GM21447 (cell line): ENCODE results near the gene POU1F1.
"Not testable (repeated sequence)": the region's sequence is repeated elsewhere in the genome, so short reads cannot be mapped to it uniquely, and the experiment has no call there.

Source experiments
- ATAC-seq: cut with Tn5 transposase; IDR thresholded peaks from one replicate; pipeline ENCODE4 v1.9.1; 2021; ENCODE audit not compliant: unreplicated experiment

POU1F1 gene

DNA sequence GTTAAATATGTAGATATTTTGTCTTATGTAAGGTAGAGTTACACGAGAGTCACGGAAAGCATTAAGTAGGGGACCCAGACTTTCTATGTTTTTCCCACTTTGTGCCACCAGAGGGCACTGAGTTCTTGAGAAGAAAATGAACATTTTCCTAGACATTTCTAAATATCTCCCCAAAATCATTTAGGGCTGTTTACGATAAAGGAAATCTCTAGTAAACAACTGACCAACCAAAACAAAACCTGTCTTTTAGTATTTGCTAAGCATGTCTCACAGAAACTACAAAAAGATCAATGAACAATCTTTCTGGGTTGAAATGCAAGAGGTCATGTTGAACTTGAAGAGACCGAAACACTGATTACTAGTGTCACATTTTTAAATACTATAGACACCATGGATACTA lies 16.1 kb downstream of the POU1F1 start:
- ATAC-seq, result no peak

DNA sequence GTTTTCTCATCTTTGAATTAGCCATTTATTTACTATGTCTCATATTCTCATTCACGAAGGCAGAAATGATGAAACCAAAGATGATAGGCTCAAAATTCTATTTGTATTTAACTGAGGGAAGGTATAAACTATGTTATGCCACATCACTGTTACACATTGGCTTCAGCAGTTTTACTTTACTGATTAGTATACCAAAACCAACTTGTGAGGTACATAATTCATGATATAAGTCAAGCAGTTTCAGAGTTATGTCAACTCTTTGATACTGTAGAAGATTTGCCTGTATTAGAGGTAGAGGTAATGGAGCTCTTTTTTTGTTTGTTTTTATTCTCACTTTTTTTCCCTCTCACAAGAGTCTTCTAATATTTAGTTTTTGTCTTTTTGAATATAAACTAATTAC lies 26.4 kb downstream of the POU1F1 start:
- no peak for ATAC-seq

DNA sequence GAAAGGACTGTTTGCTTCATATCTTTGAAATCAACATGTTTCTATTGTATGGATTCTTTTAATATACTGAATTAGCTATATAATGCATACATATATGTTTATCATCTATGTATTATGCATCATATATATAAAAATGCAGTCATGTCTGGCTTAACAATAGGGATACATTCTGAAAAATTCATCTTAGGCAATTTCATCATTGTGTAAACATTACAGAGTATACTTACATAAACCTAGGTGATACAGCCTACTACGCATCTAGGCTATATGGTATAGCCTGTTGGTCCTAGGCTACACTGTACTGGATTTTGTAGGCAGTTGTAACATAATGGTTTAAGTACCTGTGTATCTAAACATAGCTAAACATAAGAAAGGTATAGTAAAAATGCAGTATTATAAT lies 27.6 kb downstream of the POU1F1 start:
- ATAC-seq, result no peak

GRCh38 chr3:87248231-87248630 lies 28.2 kb downstream of the POU1F1 start:
- ATAC-seq, result not testable (repeated sequence)

DNA sequence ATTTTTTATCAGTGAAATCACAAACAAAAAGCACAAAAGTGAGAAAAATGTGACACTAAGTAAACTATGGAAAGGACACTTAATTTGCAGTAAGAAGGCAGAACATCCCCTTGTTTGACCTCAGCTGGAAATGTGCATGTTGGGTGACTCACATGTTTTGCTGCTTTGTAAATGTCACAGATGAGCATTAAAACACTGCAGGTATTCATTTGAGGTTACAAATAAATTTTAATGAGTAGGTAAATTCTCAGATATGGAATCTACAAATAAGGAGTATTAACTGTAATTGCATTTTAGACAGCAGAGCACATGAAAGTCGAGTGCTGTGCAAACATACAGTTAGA lies 29.0 kb downstream of the POU1F1 start:
- no peak for ATAC-seq

- ATAC-seq, result no peak
Measured at GRCh38 chr3:87246662-87247429, 29.5 kb downstream of the POU1F1 start.

DNA sequence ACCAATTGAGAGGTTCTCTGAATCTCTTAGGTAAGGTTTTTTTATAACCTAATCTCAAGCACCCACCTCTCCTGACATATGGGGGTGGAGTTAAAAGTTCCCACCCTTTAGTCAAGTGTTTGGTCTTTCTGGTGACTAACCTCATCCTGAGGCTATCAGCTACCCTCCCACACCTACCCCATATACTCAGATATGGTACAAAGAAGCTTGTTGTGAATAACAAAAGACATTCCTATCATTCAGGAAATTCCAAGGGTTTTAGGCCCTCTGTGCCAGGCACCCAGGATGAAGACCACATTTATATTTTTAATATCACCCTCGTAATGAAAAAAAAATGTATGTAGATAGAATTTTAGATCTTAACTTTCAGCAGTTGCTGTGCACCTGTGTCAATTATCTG lies 40.3 kb downstream of the POU1F1 start:
- no peak for ATAC-seq

- no peak for ATAC-seq
Measured at GRCh38 chr3:87233805-87234204, 42.6 kb downstream of the POU1F1 start.

- ATAC-seq, result no peak
Measured at GRCh38 chr3:87229113-87229512, 47.3 kb downstream of the POU1F1 start.

- ATAC-seq, result no peak
Measured at GRCh38 chr3:87228316-87228715, 48.1 kb downstream of the POU1F1 start.

DNA sequence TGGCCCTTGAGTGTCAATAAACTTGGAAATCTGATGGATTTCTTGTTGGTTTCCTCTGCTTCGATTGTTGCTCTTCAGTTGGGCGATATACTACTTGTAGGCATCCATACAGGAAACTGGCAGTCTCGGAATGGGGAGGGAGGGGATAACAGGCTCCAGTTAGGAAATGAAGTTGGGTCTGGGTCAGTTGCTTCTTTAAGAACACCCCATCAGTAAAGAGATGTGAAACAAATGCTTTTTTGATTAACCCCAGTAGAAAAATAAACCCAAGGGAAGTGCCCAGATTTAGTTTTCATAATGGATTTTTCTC lies 48.6 kb downstream of the POU1F1 start:
- peak; percentile 8 for ATAC-seq

DNA sequence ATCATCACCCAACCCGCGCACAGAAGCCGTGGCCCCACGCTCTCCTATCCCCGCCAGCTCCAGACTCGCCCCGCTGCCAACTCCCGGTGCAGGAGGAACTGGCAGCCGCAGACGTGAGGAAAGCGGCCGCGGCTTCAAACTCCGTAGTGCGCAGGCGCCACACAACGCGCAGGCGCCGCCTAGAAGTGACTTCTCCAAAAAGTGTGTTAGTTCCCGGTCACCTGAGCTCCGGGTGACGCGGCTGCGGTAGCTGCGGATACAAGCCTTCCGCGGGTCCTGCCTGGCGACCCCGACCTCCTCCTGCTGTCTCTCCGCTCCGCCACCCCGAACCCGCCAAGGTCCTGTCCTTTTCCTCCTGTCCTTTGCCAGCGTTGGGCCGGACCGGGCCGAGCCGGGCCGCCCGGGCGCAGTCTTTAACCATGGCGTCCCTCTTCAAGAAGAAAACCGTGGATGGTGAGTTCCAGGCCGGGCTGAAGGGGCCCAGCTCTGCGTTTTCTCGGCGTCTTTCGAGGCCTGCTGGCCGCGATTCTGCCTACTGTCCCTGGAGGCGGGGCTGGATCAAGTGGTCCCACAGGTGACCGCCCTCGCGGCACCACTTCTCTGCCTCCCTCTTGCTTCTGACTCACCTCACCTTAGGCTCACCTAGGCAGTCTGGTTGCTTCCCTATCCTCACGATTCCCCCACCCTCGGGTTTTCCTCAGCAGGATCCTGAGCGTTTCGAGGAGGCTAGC lies 49.1 kb downstream of the POU1F1 start, which contains the start of gene CHMP2B:
Gene CHMP2B (plus strand): TSS at position 206 of the 731 bp plus-strand sequence. CDS start 214 bp downstream, at position 420.
- ATAC-seq, result peak; percentile 96

DNA sequence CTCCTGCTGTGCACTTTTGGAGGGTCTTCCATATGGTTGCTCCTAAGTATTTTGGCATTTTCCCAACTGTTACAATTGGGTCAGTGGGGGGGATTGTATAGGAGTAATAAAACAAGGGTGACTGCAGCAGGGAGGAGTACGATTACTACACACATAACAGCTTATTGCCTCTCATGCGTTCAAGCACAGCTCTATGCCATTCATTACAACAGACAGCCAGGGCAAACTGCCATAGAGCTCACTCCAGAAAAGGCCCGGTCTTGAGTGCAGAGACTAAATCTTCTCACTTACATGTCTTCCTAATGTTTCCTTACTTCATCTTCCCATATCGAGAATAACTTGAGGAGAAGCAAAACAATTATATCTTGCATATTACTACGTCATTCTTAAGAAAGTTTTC lies 50.7 kb downstream of the POU1F1 start:
- no peak for ATAC-seq

GRCh38 chr3:87219611-87220010 lies 56.8 kb downstream of the POU1F1 start:
- no peak for ATAC-seq

GRCh38 chr3:87218560-87218959 lies 57.8 kb downstream of the POU1F1 start:
- ATAC-seq, result no peak
